EL (cell line): ENCODE measurements around the gene RAB11B.
A peak's percentile ranks its signal among the peaks of the same experiment; 100 is the strongest.
"Not testable (repeated sequence)": the region's sequence is repeated elsewhere in the genome, so short reads cannot be mapped to it uniquely, and the experiment has no call there.

Source experiments
- DNase-seq: peaks from one replicate; pipeline ENCODE4 v3.0.0-alpha.2; 2016

The RAB11B gene

GRCh38 chr19:8441725-8442544, 51.8 kb downstream of the RAB11B start:
- no peak for DNase-seq

- not testable (repeated sequence) for DNase-seq
These were observed 54.0 kb downstream of the RAB11B start for GRCh38 chr19:8444140-8444676.

DNA sequence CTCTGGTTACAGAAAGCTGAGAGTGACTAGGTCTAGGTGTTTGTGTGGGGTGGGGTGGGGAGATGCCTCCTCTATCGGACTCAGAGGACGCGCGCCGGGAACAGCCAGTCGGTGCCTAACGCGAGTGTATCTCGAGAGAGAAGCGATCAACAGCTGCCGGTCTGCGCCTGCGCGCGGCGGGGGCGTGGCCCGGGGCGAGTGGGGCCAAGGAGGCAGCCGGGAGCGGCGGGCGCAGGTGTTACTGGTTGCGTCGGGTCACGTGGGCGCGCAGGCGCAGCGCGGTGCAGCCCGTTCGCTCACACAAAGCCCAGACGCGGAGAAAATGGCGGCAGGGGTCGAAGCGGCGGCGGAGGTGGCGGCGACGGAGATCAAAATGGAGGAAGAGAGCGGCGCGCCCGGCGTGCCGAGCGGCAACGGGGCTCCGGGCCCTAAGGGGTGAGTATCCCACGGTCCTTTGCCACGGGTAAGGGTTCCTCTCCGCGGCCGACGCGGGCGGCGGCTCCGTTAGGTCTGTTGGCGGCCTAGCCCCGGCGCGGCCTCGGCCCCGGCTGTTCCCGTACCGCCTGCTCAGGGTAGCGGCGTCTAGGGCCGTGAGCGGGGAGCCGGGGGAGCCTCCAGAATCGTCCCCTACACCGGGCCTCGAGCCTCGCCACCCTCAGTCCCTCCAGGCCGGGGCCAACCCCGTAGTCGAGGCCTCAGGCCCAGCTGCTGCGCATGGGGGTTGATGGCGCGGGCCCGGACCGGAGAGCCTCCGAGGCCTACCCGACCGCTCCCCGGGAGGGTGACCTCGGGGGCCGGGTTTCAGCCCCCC, 54.7 kb downstream of the RAB11B start, which contains the start of gene HNRNPM:
TSS of gene HNRNPM (plus strand) at position 299 of the 811 bp plus-strand sequence. CDS start at position 323, 24 bp downstream.
- DNase-seq = peak; percentile 97

DNA sequence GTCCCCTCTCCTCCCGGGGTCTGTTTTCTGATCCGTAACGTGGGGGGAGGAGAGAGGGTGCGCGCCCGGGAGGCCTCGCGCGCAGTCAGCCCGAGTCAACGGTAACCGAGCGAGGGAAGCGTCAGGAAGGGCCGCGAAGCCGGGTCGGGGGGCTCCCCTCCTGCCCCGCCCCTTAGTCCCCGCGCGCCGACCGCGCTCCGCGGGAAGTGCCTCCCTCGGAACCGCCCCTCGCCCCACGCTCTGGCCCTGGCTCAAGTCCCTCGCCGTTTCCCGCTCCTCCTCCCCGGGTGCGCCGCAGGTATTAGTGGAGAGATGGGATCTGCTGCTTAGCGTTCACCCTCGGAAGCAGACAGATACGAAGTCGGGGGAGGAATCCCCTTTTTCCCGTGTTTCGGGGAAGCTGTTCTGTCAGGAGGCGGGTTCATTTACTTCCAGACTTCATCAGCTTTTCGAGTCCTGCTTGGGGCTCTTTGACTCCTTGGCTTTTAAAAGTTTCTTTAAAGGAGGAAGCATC, 55.4 kb downstream of the RAB11B start:
- peak; percentile 51 for DNase-seq

- no peak for DNase-seq
These were observed 56.0 kb downstream of the RAB11B start for GRCh38 chr19:8446061-8446709.

DNA sequence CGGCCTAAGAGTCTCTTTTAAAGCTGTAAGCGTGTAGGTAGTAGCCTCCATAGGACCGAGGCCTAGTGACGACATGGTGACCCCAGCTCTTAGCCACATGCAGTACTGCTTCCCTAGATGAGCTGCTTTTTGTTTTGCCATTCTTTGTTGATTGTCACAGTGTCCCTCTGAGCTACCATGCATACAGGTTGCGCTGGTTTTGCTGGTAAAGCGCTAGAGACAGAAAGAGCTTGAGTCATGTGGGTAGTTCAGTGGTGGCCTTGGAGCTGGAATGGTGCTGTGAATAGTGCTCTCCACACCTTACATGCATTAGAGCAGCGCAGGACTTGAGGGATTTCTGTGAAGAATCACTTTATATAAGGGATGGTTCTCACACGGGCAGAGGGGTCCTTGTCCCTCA, 59.7 kb downstream of the RAB11B start:
- no peak for DNase-seq

- DNase-seq = no peak
These were observed 61.2 kb downstream of the RAB11B start for GRCh38 chr19:8451377-8451776.

DNA sequence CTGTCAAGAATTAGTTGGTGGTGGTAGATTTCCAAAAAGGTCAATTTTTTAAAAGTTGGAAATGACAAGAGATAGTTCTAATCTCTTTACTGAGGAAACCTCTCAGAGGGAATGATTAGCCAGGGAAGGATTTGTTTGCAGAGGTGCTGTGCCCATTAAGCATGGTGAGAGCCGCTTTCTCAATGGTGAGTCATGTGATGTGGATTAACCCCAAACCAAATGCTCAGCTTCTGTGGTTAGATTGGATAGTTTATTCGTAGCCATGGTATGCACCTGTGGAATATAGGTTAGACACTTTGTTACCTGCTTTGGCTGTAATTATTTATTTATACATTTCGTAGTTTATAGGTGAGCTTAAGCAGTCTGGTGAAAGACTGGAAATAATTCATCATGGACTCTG, 61.7 kb downstream of the RAB11B start:
- peak; percentile 71 for DNase-seq

- no peak for DNase-seq
These were observed 62.4 kb downstream of the RAB11B start for GRCh38 chr19:8452446-8453123.

- DNase-seq = no peak
These were observed 63.5 kb downstream of the RAB11B start for GRCh38 chr19:8453616-8454015.
